SH-SY5Y (cell line): Measurements from ENCODE around the gene ITPR2.

Experiments used
- GATA2 ChIP-seq: IDR thresholded peaks from 2 replicates; pipeline ENCODE4 v1.6.1; 2011; ENCODE audit warnings: mild to moderate bottlenecking, low read depth, low read length
- GATA3 ChIP-seq: IDR thresholded peaks from 2 replicates; pipeline ENCODE4 v1.6.1; 2011; ENCODE audit warnings: low read depth, mild to moderate bottlenecking, low read length, moderate library complexity

- TF ChIP-seq GATA3 (no peak), GATA2 (no peak)
Observed at GRCh38 chr12:26400627-26401026, 432.4 kb downstream of the ITPR2 start.
